Panc1 (cell line): ENCODE data around the gene RHOT2. TPM values are rescaled to one million over a fixed set of nuclear protein-coding genes. Genes with fewer than 3 reads are reported as not detected.

Experiments used
- ATAC-seq: fragments of 200-7000 bp; cut with Tn5 transposase; 2 replicates; pipeline ENCODE4 v1.9.1; 2020; ENCODE audit warnings: mild to moderate bottlenecking, moderate library complexity
- BruUV-seq: library from RNA; stranded (reverse); fragments of 400-500 nt; replicated peaks from 2 replicates; lab custom pipeline; 2021; lab: Mats Ljungman, UMichigan
- CTCF ChIA-PET: fragments of 300-600 bp; sonication (Branson Sonifier 250); formaldehyde crosslinking; loops from one replicate; lab custom pipeline; 2022; ENCODE audit warnings: antibody characterized with exemption; lab: Charles Lee
- POLR2A ChIA-PET: fragments of 300-600 bp; sonication (Branson Sonifier 250); formaldehyde crosslinking; loops from one replicate; lab custom pipeline; 2022; ENCODE audit warnings: antibody characterized with exemption; lab: Charles Lee
- DNase-seq: peaks from one replicate; pipeline ENCODE4 v3.0.0-alpha.2; 2010; ENCODE audit warnings: low read depth, low spot score
- H3K27ac ChIP-seq: 2 replicates; pipeline ENCODE4 v1.5.1; 2011; ENCODE audit warnings: mild to moderate bottlenecking, low read length, inconsistent platforms
- H3K27me3 ChIP-seq: fragments of 200-500 bp; sonication (Bioruptor generic); 2 replicates; pipeline ENCODE4 v1.6.0; 2014; ENCODE audit warnings: low read length, inconsistent platforms; ENCODE audit not compliant: control insufficient read depth, insufficient read depth
- H3K36me3 ChIP-seq: fragments of 200-500 bp; sonication (Bioruptor generic); 2 replicates; pipeline ENCODE4 v1.5.1; 2014; ENCODE audit warnings: inconsistent platforms, mild to moderate bottlenecking, low read length, moderate library complexity; ENCODE audit not compliant: control insufficient read depth, insufficient read depth
- H3K4me1 ChIP-seq: 2 replicates; pipeline ENCODE4 v1.5.1; 2011; ENCODE audit warnings: inconsistent platforms, mild to moderate bottlenecking, low read length, moderate library complexity; ENCODE audit not compliant: control insufficient read depth, insufficient read depth
- H3K4me3 ChIP-seq, 2 experiments: 2 replicates each; pipeline ENCODE4 v1.5.1; 2011 to 2012; ENCODE audit warnings: low read depth in 2 of 2, low read length in 2 of 2, mild to moderate bottlenecking in 2 of 2, inconsistent platforms in 1 of 2, moderate library complexity in 1 of 2
- H3K9me3 ChIP-seq: fragments of 200-500 bp; sonication (Bioruptor generic); 2 replicates; pipeline ENCODE4 v1.5.1; 2014; ENCODE audit warnings: low read depth, mild to moderate bottlenecking, inconsistent platforms, low read length, moderate library complexity; ENCODE audit not compliant: control insufficient read depth, insufficient read depth
- POLR2AphosphoS5 ChIP-seq: IDR thresholded peaks from 2 replicates; pipeline ENCODE4 v1.6.1; 2012; ENCODE audit warnings: mild to moderate bottlenecking, low read depth, low read length, moderate library complexity
- REST ChIP-seq, 2 experiments: IDR thresholded peaks; 2 replicates each; pipeline ENCODE4 v1.6.1; 2011 to 2012; ENCODE audit warnings: low read depth in 2 of 2, control low read depth in 1 of 2, low read length in 1 of 2, mild to moderate bottlenecking in 1 of 2, moderate library complexity in 1 of 2; ENCODE audit not compliant: insufficient read depth in 1 of 2
- SIN3A ChIP-seq: IDR thresholded peaks from 2 replicates; pipeline ENCODE4 v1.6.1; 2012; ENCODE audit warnings: low read depth, mild to moderate bottlenecking, low read length, moderate library complexity, borderline replicate concordance; ENCODE audit not compliant: insufficient read depth
- TCF7L2 ChIP-seq: IDR thresholded peaks from 2 replicates; pipeline ENCODE4 v1.6.1; 2011; ENCODE audit warnings: mild to moderate bottlenecking, low read depth, low read length, inconsistent platforms
- in situ Hi-C: cut with HindIII; loops from 2 replicates; pipeline ENCODE4 v1.10.0; 2016; ENCODE audit warnings: low sequenced_read_pairs, low pct_unique_long_range_greater_than_20kb
- intact Hi-C: fragments of 100-400 bp; cut with micrococcal nuclease; formaldehyde crosslinking; loops from one replicate; pipeline ENCODE4 v1.10.0; 2022; ENCODE audit not compliant: unreplicated experiment
- total RNA-seq: library from RNA; stranded (reverse); gene quantifications from one replicate; pipeline ENCODE4 v1.2.1, GENCODE V29; 2021; ENCODE audit not compliant: unreplicated experiment
- TF ChIP-seq, protein P1 (sequence below): fragments of 450-650 bp; IDR thresholded peaks from 2 replicates; pipeline ENCODE4 v1.5.1; 2017; ENCODE audit warnings: mild to moderate bottlenecking

RHOT2 gene
- total RNA-seq, 1 experiment from 2014 or later = 195 TPM

DNA sequence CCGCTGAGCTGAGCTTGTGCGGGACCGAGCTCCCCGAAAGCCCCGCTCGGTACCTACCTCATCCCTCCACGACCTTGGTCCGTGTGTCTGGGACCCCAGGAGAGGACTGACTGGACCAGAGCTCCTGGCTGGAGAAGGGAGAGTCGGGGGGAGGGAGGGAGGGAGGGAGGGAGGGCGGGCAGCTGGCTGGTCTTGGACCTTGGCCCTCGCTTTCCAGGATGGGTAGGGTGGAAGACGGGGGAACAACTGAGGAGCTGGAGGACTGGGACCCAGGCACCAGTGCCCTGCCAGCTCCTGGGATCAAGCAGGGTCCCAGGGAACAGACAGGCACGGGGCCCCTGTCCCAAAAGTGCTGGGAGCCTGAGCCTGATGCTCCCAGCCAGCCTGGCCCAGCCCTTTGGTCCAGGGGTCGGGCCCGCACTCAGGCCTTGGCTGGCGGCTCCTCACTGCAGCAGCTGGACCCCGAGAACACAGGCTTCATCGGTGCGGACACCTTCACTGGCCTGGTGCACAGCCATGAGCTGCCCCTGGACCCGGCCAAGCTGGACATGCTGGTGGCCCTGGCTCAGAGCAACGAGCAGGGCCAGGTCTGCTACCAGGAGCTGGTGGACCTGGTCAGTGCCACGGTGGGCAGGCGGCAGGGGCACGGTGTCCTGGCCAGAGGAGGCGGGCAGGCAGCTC, 8.1 kb downstream of the RHOT2 start:
- H3K4me3 ChIP-seq = peak overlapping the region; percentile 32 to 39; a peak in 3 of 4 replicates
- ChIA-PET POLR2A (interaction anchor here (1.0 kb wide), 1 partner anchor 87 kb away, joined by 3 read pairs; no protein-coding TSS in a partner anchor), CTCF (no interaction called here)
- intact Hi-C loops (no loop called here), in situ Hi-C loops (no loop called here)
- peaks cover 3% of the 10 kb centered on the region; the same call in 1 of the 2 replicates for H3K36me3 ChIP-seq
- DNase-seq = no peak
- TF ChIP-seq POLR2AphosphoS5 (no peak), TCF7L2 (no peak), SIN3A (no peak), REST (IDR thresholded peaks at IDR 0.05; ENCODE audit: insufficient read depth in 1 of 2, low read depth in 2 of 2, low read length in 1 of 2) (no peak)
- TF ChIP-seq, protein P1, sequence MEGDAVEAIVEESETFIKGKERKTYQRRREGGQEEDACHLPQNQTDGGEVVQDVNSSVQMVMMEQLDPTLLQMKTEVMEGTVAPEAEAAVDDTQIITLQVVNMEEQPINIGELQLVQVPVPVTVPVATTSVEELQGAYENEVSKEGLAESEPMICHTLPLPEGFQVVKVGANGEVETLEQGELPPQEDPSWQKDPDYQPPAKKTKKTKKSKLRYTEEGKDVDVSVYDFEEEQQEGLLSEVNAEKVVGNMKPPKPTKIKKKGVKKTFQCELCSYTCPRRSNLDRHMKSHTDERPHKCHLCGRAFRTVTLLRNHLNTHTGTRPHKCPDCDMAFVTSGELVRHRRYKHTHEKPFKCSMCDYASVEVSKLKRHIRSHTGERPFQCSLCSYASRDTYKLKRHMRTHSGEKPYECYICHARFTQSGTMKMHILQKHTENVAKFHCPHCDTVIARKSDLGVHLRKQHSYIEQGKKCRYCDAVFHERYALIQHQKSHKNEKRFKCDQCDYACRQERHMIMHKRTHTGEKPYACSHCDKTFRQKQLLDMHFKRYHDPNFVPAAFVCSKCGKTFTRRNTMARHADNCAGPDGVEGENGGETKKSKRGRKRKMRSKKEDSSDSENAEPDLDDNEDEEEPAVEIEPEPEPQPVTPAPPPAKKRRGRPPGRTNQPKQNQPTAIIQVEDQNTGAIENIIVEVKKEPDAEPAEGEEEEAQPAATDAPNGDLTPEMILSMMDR = no peak
- no peak for ATAC-seq
- BruUV-seq = no TSS peak
- no peaks in the 10 kb centered on the region for H3K27me3 ChIP-seq
- no peaks in the 10 kb centered on the region for H3K9me3 ChIP-seq
- H3K4me1 ChIP-seq = peaks cover 22% of the 10 kb centered on the region
- H3K27ac ChIP-seq = no peak overlapping the region

GRCh38 chr16:676565-676902, 8.6 kb downstream of the RHOT2 start:
- POLR2A ChIA-PET = interaction anchor here (1.0 kb wide), 1 partner anchor 88 kb away, joined by 3 read pairs; no protein-coding TSS in a partner anchor
- no TSS peak for BruUV-seq
- TF ChIP-seq REST (IDR thresholded peaks at IDR 0.05; ENCODE audit: insufficient read depth in 1 of 2, low read depth in 2 of 2, low read length in 1 of 2) = no peak
- no peak for TF ChIP-seq POLR2AphosphoS5
- TF ChIP-seq, protein P1 = no peak
- no peak for TF ChIP-seq SIN3A
- TF ChIP-seq TCF7L2 = no peak
- ATAC-seq (no peak), DNase-seq (no peak)
- no peaks in the 10 kb centered on the region for H3K36me3 ChIP-seq
- intact Hi-C loops (no loop called here), in situ Hi-C loops (no loop called here)
- H3K27me3 ChIP-seq = no peaks in the 10 kb centered on the region
- no peaks in the 10 kb centered on the region for H3K9me3 ChIP-seq
- CTCF ChIA-PET = no interaction called here
- peaks cover 22% of the 10 kb centered on the region for H3K4me1 ChIP-seq
- H3K27ac ChIP-seq = no peak overlapping the region
- no peak overlapping the region for H3K4me3 ChIP-seq
